Renal cortex interstitium (tissue), 3 donors: ENCODE results near the gene PHF13. TPM values are rescaled to one million over a fixed set of nuclear protein-coding genes. Genes with fewer than 3 reads are reported as not detected.

Experiments used
- polyA plus RNA-seq, 3 donors: library from polyadenylated mRNA; unstranded; fragments of 120-200 nt; gene quantifications; one replicate each; pipeline ENCODE4 v1.2.1, GENCODE V29; 2013; ENCODE audit not compliant: insufficient read length in 3 of 3

Gene PHF13
- polyA plus RNA-seq, 3 donors: 25.2 to 27.1 (median 26.9) TPM

Other genes starting within 250 kb of the PHF13 start
- 10 to 100 TPM; 24.7 to 36.6 (median 34.0) TPM for gene ACOT7, start 220.0 kb upstream of the PHF13 start, polyA plus RNA-seq
- gene HES2, start 193.8 kb upstream of the PHF13 start, polyA plus RNA-seq: under 1 TPM; 0.17 to 0.89 (median 0.33) TPM
- 10 to 100 TPM; 12.4 to 31.4 (median 15.6) TPM for gene ESPN, start 189.0 kb upstream of the PHF13 start, polyA plus RNA-seq
- 10 to 100 TPM in 2 of 3 donors, 1 to 10 TPM in 1; 9.0 to 25.7 (median 16.6) TPM for gene TNFRSF25, start 147.6 kb upstream of the PHF13 start, polyA plus RNA-seq
- gene PLEKHG5, start 122.1 kb upstream of the PHF13 start, polyA plus RNA-seq: 10 to 100 TPM; 12.8 to 24.6 (median 18.4) TPM
- gene NOL9, start 59.2 kb upstream of the PHF13 start, polyA plus RNA-seq: 10 to 100 TPM; 14.8 to 18.5 (median 18.1) TPM
- gene TAS1R1, start 58.4 kb upstream of the PHF13 start, polyA plus RNA-seq: under 1 TPM in 2 of 3 donors, not detected in 1; 0.06 to 0.29 TPM
- gene ZBTB48, start 33.7 kb upstream of the PHF13 start, polyA plus RNA-seq: 10 to 100 TPM; 26.0 to 40.0 (median 34.0) TPM
- 10 to 100 TPM; 12.1 to 17.7 (median 15.4) TPM for gene KLHL21, start 10.9 kb upstream of the PHF13 start, polyA plus RNA-seq
- gene THAP3, start 11.1 kb downstream of the PHF13 start, polyA plus RNA-seq: 10 to 100 TPM; 16.3 to 25.6 (median 20.3) TPM
- 10 to 100 TPM; 61.0 to 74.3 (median 67.2) TPM for gene DNAJC11, start 88.1 kb downstream of the PHF13 start, polyA plus RNA-seq
- 10 to 100 TPM; 81.9 to 89.8 (median 88.0) TPM for gene CAMTA1, start 171.7 kb downstream of the PHF13 start, polyA plus RNA-seq